GM18505 (cell line): ENCODE measurements around the gene CFB.
"Not testable (repeated sequence)": the region's sequence is repeated elsewhere in the genome, so short reads cannot be mapped to it uniquely, and the experiment has no call there.

Source experiments
- ATAC-seq: cut with Tn5 transposase; IDR thresholded peaks from one replicate; pipeline ENCODE4 v1.9.1; 2021; ENCODE audit not compliant: unreplicated experiment
- POLR2A ChIP-seq: IDR thresholded peaks from 4 replicates; pipeline ENCODE4 v1.6.1; 2011; ENCODE audit warnings: borderline replicate concordance; ENCODE audit not compliant: insufficient read depth, insufficient read length; ENCODE audit errors: extremely low read depth

Gene CFB

DNA sequence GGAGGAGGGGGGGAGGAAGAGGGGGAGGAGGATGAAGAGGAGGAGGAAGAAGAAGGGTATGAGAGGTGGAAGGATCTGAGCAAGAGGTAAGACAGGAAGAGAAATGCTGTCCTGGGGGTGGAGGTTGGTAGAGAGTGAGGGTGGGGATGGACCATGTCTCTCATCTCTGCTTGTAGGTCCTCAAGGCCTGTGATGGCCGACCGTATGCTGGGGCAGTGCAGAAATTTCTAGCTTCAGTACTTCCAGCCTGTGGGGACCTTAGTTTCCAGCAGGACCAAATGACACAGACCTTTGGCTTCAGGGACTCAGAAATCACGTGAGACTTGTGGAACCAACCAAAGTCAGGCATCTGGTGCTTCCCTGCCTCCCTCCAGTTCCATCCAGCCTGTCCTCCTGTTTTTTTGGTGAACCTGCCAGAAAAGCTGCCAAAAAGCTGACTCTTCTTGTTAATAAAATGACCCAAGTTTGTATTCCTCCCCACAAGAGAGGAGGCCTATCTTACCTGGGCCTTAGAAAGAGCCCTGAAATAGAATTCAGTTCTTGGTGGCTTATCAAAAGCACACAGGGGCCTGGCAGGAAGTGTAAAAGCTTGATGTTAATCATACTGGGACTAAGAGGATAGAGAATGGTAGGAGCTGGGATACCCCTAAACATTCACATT, 33.5 kb downstream of the CFB start:
- no peak for TF ChIP-seq POLR2A
- no peak for ATAC-seq

GRCh38 chr6:31980195-31980876, 34.4 kb downstream of the CFB start:
- ATAC-seq = not testable (repeated sequence)

- not testable (repeated sequence) for ATAC-seq
Measured at GRCh38 chr6:31980998-31981397, 35.1 kb downstream of the CFB start.

- not testable (repeated sequence) for ATAC-seq
Measured at GRCh38 chr6:31981744-31982143, 35.8 kb downstream of the CFB start, which contains the start of gene C4A. C4A (plus strand) TSS chr6:31982057; CDS start chr6:31982108, 51 bp downstream.

- ATAC-seq = not testable (repeated sequence)
Measured at GRCh38 chr6:31989363-31989762, 43.5 kb downstream of the CFB start.

- not testable (repeated sequence) for ATAC-seq
Measured at GRCh38 chr6:31994421-31994820, 48.5 kb downstream of the CFB start.

- not testable (repeated sequence) for ATAC-seq
Measured at GRCh38 chr6:31996385-31996784, 50.5 kb downstream of the CFB start.
